C4-2B (cell line): ENCODE measurements around the gene LIG1.

Experiments used
- H3K27ac ChIP-seq: fragments of 450-650 bp; 2 replicates; pipeline ENCODE4 v1.5.1; 2017
- ZFX ChIP-seq: fragments of 450-650 bp; IDR thresholded peaks from 2 replicates; pipeline ENCODE4 v1.6.1; 2017
- TF ChIP-seq, protein P1 (sequence below): fragments of 450-650 bp; conservative IDR thresholded peaks from 2 replicates; pipeline ENCODE4 v1.5.1; 2017; ENCODE audit warnings: mild to moderate bottlenecking

LIG1 gene

DNA sequence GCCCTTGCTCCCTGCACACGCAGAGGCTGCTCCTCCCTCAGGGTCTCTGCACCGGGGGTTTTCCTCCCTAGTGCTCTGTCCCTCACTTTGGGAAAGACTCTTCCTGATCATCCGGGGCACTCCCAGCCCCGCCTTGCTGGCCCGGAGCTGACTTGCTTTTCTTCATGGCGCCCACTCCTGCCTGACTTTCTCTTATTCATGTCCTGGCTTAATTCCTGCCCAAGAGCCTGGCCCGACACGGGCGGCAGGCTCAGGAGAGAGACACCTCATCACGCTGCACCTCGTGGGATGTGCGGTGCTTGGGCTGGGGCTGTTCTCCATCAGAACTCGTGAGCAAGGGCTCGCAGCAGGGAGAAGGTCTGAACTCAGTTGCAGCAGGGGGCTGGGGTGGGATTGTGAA is 47.7 kb downstream of the LIG1 start:
- no peak overlapping the region for H3K27ac ChIP-seq
- no peak for TF ChIP-seq ZFX
- TF ChIP-seq, protein P1, sequence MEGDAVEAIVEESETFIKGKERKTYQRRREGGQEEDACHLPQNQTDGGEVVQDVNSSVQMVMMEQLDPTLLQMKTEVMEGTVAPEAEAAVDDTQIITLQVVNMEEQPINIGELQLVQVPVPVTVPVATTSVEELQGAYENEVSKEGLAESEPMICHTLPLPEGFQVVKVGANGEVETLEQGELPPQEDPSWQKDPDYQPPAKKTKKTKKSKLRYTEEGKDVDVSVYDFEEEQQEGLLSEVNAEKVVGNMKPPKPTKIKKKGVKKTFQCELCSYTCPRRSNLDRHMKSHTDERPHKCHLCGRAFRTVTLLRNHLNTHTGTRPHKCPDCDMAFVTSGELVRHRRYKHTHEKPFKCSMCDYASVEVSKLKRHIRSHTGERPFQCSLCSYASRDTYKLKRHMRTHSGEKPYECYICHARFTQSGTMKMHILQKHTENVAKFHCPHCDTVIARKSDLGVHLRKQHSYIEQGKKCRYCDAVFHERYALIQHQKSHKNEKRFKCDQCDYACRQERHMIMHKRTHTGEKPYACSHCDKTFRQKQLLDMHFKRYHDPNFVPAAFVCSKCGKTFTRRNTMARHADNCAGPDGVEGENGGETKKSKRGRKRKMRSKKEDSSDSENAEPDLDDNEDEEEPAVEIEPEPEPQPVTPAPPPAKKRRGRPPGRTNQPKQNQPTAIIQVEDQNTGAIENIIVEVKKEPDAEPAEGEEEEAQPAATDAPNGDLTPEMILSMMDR = no peak

DNA sequence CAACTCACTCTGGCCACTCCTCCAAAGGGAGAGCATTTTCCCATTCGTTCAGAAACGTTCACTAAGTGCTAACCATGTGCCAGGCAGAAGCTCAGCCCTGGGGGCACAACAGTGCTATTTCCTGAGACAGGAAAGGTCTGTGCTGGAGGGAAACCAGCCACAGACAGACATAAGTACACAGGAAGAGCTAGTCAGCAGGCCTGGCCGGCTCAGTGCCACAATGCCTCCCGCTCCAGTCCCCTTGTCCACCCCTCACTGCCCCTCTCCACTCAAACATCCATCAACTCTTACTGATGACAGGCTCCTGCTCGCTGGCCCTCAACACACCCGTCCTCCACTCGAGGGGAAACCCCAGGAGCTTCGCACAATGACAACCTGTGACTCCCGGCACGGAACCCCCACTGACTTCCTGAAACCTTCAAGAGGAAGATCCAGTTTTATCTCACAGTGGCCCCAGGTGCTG is 48.2 kb downstream of the LIG1 start:
- TF ChIP-seq, protein P1 = no peak
- TF ChIP-seq ZFX = no peak
- H3K27ac ChIP-seq = no peak overlapping the region

DNA sequence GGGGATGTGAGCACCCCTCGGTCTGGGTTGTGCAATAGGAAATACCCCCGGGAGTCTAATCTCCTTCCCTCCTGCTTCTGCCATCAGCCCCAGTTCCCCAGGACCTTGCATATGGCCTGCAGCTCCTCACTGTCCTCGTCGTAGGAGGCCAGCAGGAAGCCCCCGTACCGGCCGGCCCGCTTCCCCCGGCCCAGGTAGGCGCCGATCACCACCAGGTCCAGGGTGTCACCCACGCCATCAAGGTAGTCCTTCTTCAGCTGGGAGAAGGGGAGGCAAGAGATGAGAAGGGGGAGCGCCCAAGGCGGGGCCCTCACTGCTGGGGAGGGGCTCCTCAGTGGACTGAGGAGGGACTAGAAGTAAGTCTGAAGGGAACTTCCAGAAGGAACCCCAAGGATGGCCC is 49.1 kb downstream of the LIG1 start:
- TF ChIP-seq ZFX = no peak
- TF ChIP-seq, protein P1 = no peak

DNA sequence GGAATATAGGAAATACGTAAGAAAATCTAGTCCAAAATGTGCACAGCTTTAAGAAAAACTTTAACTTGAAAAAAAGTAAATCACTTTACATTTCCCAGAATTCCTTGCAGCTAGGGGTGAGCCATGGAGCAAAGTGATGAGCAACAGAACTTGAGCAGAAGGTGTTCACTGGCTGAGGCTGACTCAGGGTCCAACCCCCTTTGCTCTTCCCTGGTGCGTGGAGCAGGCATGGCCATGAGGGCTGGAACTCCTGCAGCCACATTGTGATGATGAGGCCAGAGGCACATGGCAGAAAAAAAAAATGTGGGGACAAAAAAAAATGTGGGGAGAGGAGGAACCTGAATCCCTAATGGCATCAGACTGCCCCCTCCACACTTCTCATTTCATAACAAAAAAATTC is 49.6 kb downstream of the LIG1 start:
- TF ChIP-seq, protein P1 = no peak
- TF ChIP-seq ZFX = no peak
- H3K27ac ChIP-seq = no peak overlapping the region

More for the DNA sequence above, 49.1 kb downstream of the LIG1 start:
- H3K27ac ChIP-seq = no peak overlapping the region

DNA sequence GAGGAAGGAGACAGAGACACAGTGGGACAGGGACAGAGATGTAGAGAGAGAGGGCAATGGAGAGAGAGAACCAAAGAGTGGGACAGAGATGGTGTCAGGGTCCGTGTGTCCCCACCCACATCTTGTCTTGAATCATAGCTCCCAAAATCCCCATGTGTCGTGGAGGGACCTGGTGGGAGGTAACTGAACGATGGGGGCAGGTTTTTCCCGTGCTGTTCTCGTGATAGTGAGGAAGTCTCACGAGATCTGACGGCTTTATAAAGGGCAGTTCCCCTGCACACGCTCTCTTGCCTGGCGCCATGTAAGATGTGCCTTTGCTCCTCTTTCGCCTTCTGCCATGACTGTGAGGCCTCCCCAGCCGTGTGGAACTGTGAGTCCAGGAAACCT is 52.0 kb downstream of the LIG1 start:
- TF ChIP-seq ZFX = no peak
- TF ChIP-seq, protein P1 = no peak
- no peak overlapping the region for H3K27ac ChIP-seq

DNA sequence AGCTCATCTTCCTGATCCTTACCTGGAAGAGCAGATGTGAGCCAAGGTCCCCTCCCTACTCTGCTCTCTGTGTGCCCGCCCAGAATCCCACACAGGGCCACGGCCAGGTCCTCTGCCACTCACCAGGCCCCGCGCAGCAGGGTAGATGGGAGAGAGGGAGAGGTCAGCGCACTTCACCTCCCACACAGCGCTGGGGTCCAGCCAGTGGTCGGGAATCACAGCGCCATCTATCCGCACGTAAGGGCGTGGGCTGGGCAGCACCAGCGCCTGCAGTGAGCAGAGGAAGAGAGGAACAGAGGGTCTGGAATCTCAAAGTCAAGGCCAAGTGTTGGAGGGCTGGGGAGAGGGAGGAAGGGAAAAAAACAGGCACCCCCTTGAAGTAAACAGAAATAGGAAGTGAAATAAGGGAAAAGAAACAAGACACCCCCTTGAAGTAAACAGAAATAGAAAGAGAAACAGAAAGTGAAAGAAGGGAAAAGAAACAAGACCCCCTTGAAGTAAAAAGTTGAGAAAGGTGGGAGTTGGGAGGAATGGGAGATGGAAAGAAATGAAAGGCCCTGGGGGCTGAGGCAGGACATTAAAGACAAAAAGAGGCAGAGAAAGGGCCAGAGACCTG is 52.5 kb downstream of the LIG1 start:
- no peak overlapping the region for H3K27ac ChIP-seq
- TF ChIP-seq ZFX = no peak
- TF ChIP-seq, protein P1 = no peak

DNA sequence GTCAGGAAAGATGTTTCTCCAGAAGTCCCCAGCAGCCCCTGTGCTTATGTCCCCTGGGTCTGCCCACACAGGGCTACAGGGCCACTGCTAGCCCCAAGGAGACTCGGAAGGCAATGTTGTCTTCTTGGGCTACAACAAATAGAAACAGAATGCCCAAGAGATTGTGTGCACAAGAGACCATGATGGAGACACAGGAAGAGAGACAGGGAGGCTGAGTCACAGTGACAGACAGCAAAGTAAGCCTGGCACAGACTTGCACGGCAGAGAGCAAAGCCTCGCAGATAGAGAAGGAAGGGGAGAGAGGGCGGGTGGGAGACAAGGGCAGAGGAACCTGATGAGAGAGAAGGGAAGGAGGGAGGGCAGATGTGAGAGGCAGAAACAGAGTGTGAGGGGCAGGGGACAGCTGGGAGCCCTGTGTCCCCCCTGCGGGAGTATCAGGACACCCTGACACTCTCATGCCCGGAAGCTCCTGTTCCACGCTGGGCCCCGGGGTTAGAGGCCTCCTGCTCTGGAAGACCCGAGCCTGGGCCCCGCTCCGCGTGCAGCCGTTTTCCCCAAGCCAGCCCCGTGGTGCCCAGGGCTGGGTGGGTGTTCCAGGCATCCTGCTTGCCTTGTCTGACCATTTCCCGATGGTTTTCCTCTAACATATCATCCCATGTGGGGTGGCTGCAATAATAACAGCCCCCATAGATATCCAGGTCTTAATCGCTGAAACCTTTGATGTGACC is 56.8 kb downstream of the LIG1 start:
- TF ChIP-seq ZFX = no peak
- H3K27ac ChIP-seq = no peak overlapping the region

DNA sequence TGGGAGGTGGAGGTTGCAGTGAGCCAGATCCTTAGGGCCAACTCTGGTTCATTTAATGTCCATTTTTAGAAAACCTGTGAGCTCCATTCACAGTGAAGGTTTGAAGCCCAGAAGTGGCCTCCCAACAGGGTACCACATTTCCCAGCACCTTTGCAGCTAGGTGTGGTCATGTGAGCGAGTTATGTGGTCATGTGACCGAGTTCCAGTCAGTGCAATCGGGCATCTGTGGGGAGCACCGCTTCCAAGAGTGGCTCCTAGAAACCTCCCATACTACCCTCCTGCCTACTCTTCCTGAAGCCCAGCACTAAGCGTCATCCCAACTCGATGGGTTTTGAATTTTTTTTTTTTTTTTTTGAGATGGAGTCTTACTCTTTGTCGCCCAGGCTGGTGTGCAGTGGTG is 58.9 kb downstream of the LIG1 start:
- TF ChIP-seq ZFX = no peak
- TF ChIP-seq, protein P1 = no peak
- H3K27ac ChIP-seq = no peak overlapping the region
